PC-3 (cell line): ENCODE data around the gene MMP1. TPM values are rescaled to one million over a fixed set of nuclear protein-coding genes. Genes with fewer than 3 reads are reported as not detected.
A peak's percentile ranks its signal among the peaks of the same experiment; 100 is the strongest.

Experiments used
- ATAC-seq: fragments of 200-7000 bp; cut with Tn5 transposase; 2 replicates; pipeline ENCODE4 v1.9.1; 2020; ENCODE audit warnings: mild to moderate bottlenecking, moderate library complexity
- BruUV-seq: library from RNA; stranded (reverse); fragments of 400-500 nt; replicated peaks from 2 replicates; lab custom pipeline; 2021; lab: Mats Ljungman, UMichigan
- CTCF ChIA-PET: fragments of 300-600 bp; sonication (Branson Sonifier 250); formaldehyde crosslinking; loops from one replicate; lab custom pipeline; 2022; ENCODE audit warnings: antibody characterized with exemption; lab: Charles Lee
- POLR2A ChIA-PET: fragments of 300-600 bp; sonication (Branson Sonifier 250); formaldehyde crosslinking; loops from one replicate; lab custom pipeline; 2022; ENCODE audit warnings: antibody characterized with exemption; ENCODE audit not compliant: unreplicated experiment; lab: Charles Lee
- DNase-seq: peaks from one replicate; pipeline ENCODE4 v3.0.0-alpha.2; 2015
- H2AFZ ChIP-seq: fragments of 300-600 bp; sonication (generic); 2 replicates; pipeline ENCODE4 v1.6.0; 2016; ENCODE audit warnings: antibody characterized with exemption, low read length
- H3F3A ChIP-seq: fragments of 300-600 bp; sonication (generic); one replicate; pipeline ENCODE4 v1.6.0; 2017; ENCODE audit warnings: antibody characterized with exemption, low read length, control low read depth, mild to moderate bottlenecking; ENCODE audit not compliant: unreplicated experiment
- H3K27ac ChIP-seq: fragments of 300-600 bp; sonication (generic); 2 replicates; pipeline ENCODE4 v1.5.1; 2016; ENCODE audit warnings: mild to moderate bottlenecking, low read length
- H3K27me3 ChIP-seq: fragments of 300-600 bp; sonication (generic); 2 replicates; pipeline ENCODE4 v1.6.1; 2016; ENCODE audit warnings: low read length, mixed read lengths
- H3K36me3 ChIP-seq: fragments of 300-600 bp; sonication (generic); 2 replicates; pipeline ENCODE4 v1.6.1; 2016; ENCODE audit warnings: low read depth, mixed run types, low read length, mixed read lengths
- H3K4me1 ChIP-seq: fragments of 300-600 bp; sonication (generic); 2 replicates; pipeline ENCODE4 v1.5.1; 2016; ENCODE audit warnings: low read length; ENCODE audit not compliant: insufficient read depth
- H3K4me2 ChIP-seq: fragments of 300-600 bp; sonication (generic); 2 replicates; pipeline ENCODE4 v1.6.0; 2016; ENCODE audit warnings: low read length
- H3K4me3 ChIP-seq: fragments of 300-600 bp; sonication (generic); 2 replicates; pipeline ENCODE4 v1.5.1; 2016; ENCODE audit warnings: mild to moderate bottlenecking, low read length, mixed read lengths
- H3K79me2 ChIP-seq: fragments of 300-600 bp; sonication (generic); 2 replicates; pipeline ENCODE4 v1.6.1; 2017; ENCODE audit warnings: low read length, mixed read lengths
- H3K9ac ChIP-seq: fragments of 300-600 bp; sonication (generic); 2 replicates; pipeline ENCODE4 v1.6.0; 2016; ENCODE audit warnings: mild to moderate bottlenecking, low read length
- H3K9me2 ChIP-seq: fragments of 300-600 bp; sonication (generic); replicated peaks from 2 replicates; pipeline ENCODE4 v1.6.1; 2016; ENCODE audit warnings: mixed run types, low read length, mixed read lengths
- H3K9me3 ChIP-seq: fragments of 300-600 bp; sonication (generic); 2 replicates; pipeline ENCODE4 v1.6.1; 2016; ENCODE audit warnings: low read length, mixed read lengths
- H4K20me1 ChIP-seq: fragments of 300-600 bp; sonication (generic); 2 replicates; pipeline ENCODE4 v1.6.1; 2016; ENCODE audit warnings: low read length, mixed read lengths
- CTCF ChIP-seq: fragments of 300-600 bp; sonication (generic); conservative IDR thresholded peaks from 2 replicates; pipeline ENCODE4 v1.5.1; 2017; ENCODE audit warnings: antibody characterized with exemption, low read depth, mild to moderate bottlenecking, low read length
- EZH2 ChIP-seq: fragments of 300-600 bp; sonication (generic); IDR thresholded peaks from one replicate; pipeline ENCODE4 v1.6.1; 2017; ENCODE audit warnings: antibody characterized with exemption, mild to moderate bottlenecking, low read length; ENCODE audit not compliant: unreplicated experiment
- EZH2phosphoT487 ChIP-seq: fragments of 300-600 bp; sonication (generic); IDR thresholded peaks from 2 replicates; pipeline ENCODE4 v1.6.1; 2018; ENCODE audit warnings: mild to moderate bottlenecking, antibody characterized with exemption, low read length, borderline replicate concordance
- intact Hi-C: fragments of 100-400 bp; cut with micrococcal nuclease; formaldehyde crosslinking; loops from 2 replicates; pipeline ENCODE4 v1.9.0; 2023
- total RNA-seq: library from RNA; depleted of rRNA; stranded (reverse); fragments of >200 nt; gene quantifications from 2 replicates; pipeline ENCODE4 v1.2.3, GENCODE V29; 2014

MMP1 gene
- total RNA-seq, 1 experiment from 2014 or later, result 7.3 TPM

GRCh38 chr11:102780491-102780918, 17.5 kb downstream of the MMP1 start, which contains the start of gene MMP10:
Gene MMP10 (minus strand): TSS chr11:102780628. CDS start chr11:102780591, 37 bp downstream.
- Histone ChIP-seq H3K79me2 (no peaks in the 10 kb centered on the region), H3K9me2 (no peaks in the 10 kb centered on the region), H2AFZ (no peak within 1 kb of the TSS), H3K9ac (no peak within 1 kb of the TSS), H3K4me3 (no peak within 1 kb of the TSS), H3K27ac (peak within 1 kb of the TSS; percentile 18), H3K27me3 (no peaks in the 10 kb centered on the region), H3F3A (peaks cover 8% of the 10 kb centered on the region), H3K4me2 (peak within 1 kb of the TSS; percentile 3), H4K20me1 (no peaks in the 10 kb centered on the region), H3K9me3 (peaks cover 11% of the 10 kb centered on the region; the same call in 1 of the 2 replicates), H3K4me1 (peaks cover 23% of the 10 kb centered on the region), H3K36me3 (0 out of 2 replicates have a peak, but pooled peaks cover 6% of the 10 kb centered on the region)
- TF ChIP-seq EZH2 (no peak), CTCF (peak; percentile 87)
- no TSS peak for BruUV-seq
- ChIA-PET CTCF (interaction anchor here (1.2 kb wide), 1 partner anchor 48 kb away, joined by 4 read pairs; no protein-coding TSS in a partner anchor), POLR2A (interaction anchor here (0.7 kb wide), 1 partner anchor 151 kb away, joined by 3 read pairs; no protein-coding TSS in a partner anchor)
- ATAC-seq (peak; percentile 54), DNase-seq (peak; percentile 92)
- intact Hi-C loops, result loop anchor here (1.0 to 10.0 kb wide), 2 partner anchors 47 to 216 kb away; no protein-coding TSS in a partner anchor

- H3K4me2 ChIP-seq, result no peak overlapping the region
- H3F3A ChIP-seq, result no peaks in the 10 kb centered on the region
- no peaks in the 10 kb centered on the region for H3K36me3 ChIP-seq
- no peaks in the 10 kb centered on the region for H4K20me1 ChIP-seq
- H3K9me2 ChIP-seq, result no peaks in the 10 kb centered on the region
- ChIA-PET CTCF (no interaction called here), POLR2A (no interaction called here)
- H3K4me1 ChIP-seq, result peaks cover 18% of the 10 kb centered on the region
- no peaks in the 10 kb centered on the region for H3K79me2 ChIP-seq
- H2AFZ ChIP-seq, result no peak overlapping the region
- no peaks in the 10 kb centered on the region for H3K27me3 ChIP-seq
- intact Hi-C loops, result no loop called here
- no peak overlapping the region for H3K9ac ChIP-seq
- ATAC-seq (no peak), DNase-seq (no peak)
- BruUV-seq, result no TSS peak
- TF ChIP-seq EZH2 (no peak), CTCF (no peak), EZH2phosphoT487 (no peak)
- no peaks in the 10 kb centered on the region for H3K9me3 ChIP-seq
- no peak overlapping the region for H3K4me3 ChIP-seq
- H3K27ac ChIP-seq, result no peak overlapping the region
Observed at GRCh38 chr11:102776454-102776853, 21.5 kb downstream of the MMP1 start.

DNA sequence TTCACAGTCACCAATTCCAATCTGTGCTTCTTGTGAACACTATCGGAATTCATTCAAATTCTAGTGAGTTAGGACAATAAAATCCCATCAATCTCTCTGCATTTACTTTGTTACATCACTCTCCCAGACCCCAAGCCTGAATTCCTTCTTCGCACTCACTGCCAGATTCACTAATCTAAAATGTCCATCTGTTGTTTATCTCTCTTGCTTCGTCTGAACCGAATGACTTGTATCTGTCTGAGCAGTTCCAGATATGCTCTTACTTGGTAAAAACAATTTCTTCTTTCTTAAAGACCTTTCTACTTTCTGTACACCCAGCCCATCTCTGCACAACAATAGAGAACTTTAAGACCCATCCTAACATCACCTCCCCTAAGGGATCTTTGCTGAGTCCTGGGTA, 24.6 kb downstream of the MMP1 start:
- no peak overlapping the region for H2AFZ ChIP-seq
- no TSS peak for BruUV-seq
- ChIA-PET POLR2A (no interaction called here), CTCF (no interaction called here)
- no peaks in the 10 kb centered on the region for H3K36me3 ChIP-seq
- no peaks in the 10 kb centered on the region for H3F3A ChIP-seq
- H3K4me2 ChIP-seq, result no peak overlapping the region
- TF ChIP-seq CTCF, result no peak
- no peak for TF ChIP-seq EZH2phosphoT487
- TF ChIP-seq EZH2, result no peak
- DNase-seq, result no peak
- no peaks in the 10 kb centered on the region for H3K27me3 ChIP-seq
- H3K9me2 ChIP-seq, result no peaks in the 10 kb centered on the region
- H3K9ac ChIP-seq, result no peak overlapping the region
- H3K79me2 ChIP-seq, result no peaks in the 10 kb centered on the region
- H3K4me3 ChIP-seq, result no peak overlapping the region
- H4K20me1 ChIP-seq, result no peaks in the 10 kb centered on the region
- ATAC-seq, result no peak
- H3K27ac ChIP-seq, result no peak overlapping the region
- intact Hi-C loops, result no loop called here
- H3K4me1 ChIP-seq, result peaks cover 23% of the 10 kb centered on the region
- no peaks in the 10 kb centered on the region for H3K9me3 ChIP-seq
